DOHH2 (cell line): Measurements from ENCODE around the gene ADPRS.

ENCODE experiments used
- EZH2phosphoT487 ChIP-seq: fragments of 200-600 bp; sonication (generic); IDR thresholded peaks from 2 replicates; pipeline ENCODE4 v1.6.1; 2017; ENCODE audit warnings: borderline replicate concordance, mild to moderate bottlenecking, antibody characterized with exemption, low read length, moderate library complexity, mixed read lengths
- TF ChIP-seq, protein P1 (sequence below): fragments of 200-600 bp; sonication (generic); IDR thresholded peaks from one replicate; pipeline ENCODE4 v1.5.1; 2014; ENCODE audit warnings: antibody characterized with exemption, mild to moderate bottlenecking, low read depth, low read length; ENCODE audit not compliant: poor library complexity, severe bottlenecking

DNA sequence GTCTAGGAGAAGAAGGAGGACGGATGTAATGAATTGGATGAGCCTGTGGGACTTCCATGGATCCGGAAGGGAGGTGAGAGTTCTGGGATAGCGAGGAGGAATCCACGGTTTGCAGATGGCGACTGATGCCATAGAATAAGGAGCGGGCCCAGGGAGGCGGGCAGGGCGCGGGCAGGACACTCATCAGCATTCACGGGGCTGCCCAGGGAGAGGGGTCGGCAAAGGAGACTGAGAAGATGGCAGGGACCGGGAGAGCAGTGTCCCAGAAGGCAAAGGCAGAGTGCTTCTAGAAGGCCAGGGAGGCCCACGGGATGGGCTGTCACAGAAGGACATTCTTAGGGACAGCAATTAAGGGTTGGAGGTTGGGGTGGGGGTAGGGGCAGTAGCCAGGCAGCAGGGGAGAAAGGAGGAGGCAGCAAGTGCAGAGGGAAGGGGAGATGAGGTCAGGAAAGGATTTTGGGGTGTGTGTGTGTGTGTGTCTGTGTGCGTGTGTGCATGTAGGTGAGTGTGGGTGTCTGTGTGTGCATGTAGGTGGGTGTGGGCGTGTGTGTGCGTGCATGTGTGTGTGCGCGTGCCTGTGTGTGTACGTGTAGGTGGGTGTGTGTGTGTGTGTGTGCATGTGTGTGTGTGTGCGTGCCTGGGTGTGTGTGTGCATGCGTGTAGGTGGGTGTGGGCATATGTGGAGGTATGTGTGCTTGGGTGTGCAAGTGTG is 37.5 kb downstream of the ADPRS start:
- TF ChIP-seq, protein P1, sequence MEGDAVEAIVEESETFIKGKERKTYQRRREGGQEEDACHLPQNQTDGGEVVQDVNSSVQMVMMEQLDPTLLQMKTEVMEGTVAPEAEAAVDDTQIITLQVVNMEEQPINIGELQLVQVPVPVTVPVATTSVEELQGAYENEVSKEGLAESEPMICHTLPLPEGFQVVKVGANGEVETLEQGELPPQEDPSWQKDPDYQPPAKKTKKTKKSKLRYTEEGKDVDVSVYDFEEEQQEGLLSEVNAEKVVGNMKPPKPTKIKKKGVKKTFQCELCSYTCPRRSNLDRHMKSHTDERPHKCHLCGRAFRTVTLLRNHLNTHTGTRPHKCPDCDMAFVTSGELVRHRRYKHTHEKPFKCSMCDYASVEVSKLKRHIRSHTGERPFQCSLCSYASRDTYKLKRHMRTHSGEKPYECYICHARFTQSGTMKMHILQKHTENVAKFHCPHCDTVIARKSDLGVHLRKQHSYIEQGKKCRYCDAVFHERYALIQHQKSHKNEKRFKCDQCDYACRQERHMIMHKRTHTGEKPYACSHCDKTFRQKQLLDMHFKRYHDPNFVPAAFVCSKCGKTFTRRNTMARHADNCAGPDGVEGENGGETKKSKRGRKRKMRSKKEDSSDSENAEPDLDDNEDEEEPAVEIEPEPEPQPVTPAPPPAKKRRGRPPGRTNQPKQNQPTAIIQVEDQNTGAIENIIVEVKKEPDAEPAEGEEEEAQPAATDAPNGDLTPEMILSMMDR, result no peak
- no peak for TF ChIP-seq EZH2phosphoT487
